HEK293T (cell line): Measurements from ENCODE around the gene GRIP1.

Experiments
- CTCF ChIA-PET: fragments of 350-600 bp; formaldehyde crosslinking; extraction: SDS; loops from one replicate; lab custom pipeline; 2021; ENCODE audit warnings: antibody characterized with exemption, inconsistent platforms; lab: Yijun Ruan, JAX
- POLR2A ChIA-PET: fragments of 350-600 bp; formaldehyde crosslinking; extraction: SDS; loops from one replicate; lab custom pipeline; 2020; ENCODE audit warnings: antibody characterized with exemption, inconsistent platforms; lab: Yijun Ruan, JAX
- DNase-seq: peaks from one replicate; pipeline ENCODE4 v3.0.0; 2012; ENCODE audit warnings: mixed read lengths; ENCODE audit errors: extremely low spot score
- ARNT ChIP-seq: fragments of 450-650 bp; IDR thresholded peaks from 2 replicates; pipeline ENCODE4 v1.6.1; 2017; ENCODE audit warnings: mild to moderate bottlenecking
- BHLHE40 ChIP-seq: fragments of 450-650 bp; IDR thresholded peaks from 2 replicates; pipeline ENCODE4 v1.6.1; 2016; ENCODE audit warnings: mild to moderate bottlenecking, moderate library complexity, borderline replicate concordance
- CTBP1 ChIP-seq: fragments of 450-650 bp; IDR thresholded peaks from 2 replicates; pipeline ENCODE4 v1.6.1; 2016; ENCODE audit warnings: borderline replicate concordance
- ELF4 ChIP-seq: fragments of 450-650 bp; IDR thresholded peaks from 2 replicates; pipeline ENCODE4 v1.6.1; 2017; ENCODE audit warnings: antibody characterized with exemption
- FOXA1 ChIP-seq: fragments of 450-650 bp; IDR thresholded peaks from 2 replicates; pipeline ENCODE4 v1.6.1; 2016; ENCODE audit warnings: mild to moderate bottlenecking
- FOXK2 ChIP-seq: fragments of 450-650 bp; IDR thresholded peaks from 2 replicates; pipeline ENCODE4 v1.6.1; 2016; ENCODE audit warnings: mild to moderate bottlenecking
- FOXM1 ChIP-seq: fragments of 450-650 bp; IDR thresholded peaks from 2 replicates; pipeline ENCODE4 v1.6.1; 2017; ENCODE audit warnings: mild to moderate bottlenecking, borderline replicate concordance
- HDGF ChIP-seq: fragments of 450-650 bp; IDR thresholded peaks from 2 replicates; pipeline ENCODE4 v1.6.1; 2017; ENCODE audit warnings: antibody characterized with exemption, borderline replicate concordance
- L3MBTL2 ChIP-seq: fragments of 450-650 bp; conservative IDR thresholded peaks from 2 replicates; pipeline ENCODE4 v1.6.1; 2016; ENCODE audit warnings: mild to moderate bottlenecking
- LEF1 ChIP-seq: fragments of 450-650 bp; IDR thresholded peaks from 2 replicates; pipeline ENCODE4 v1.6.1; 2017; ENCODE audit warnings: mild to moderate bottlenecking, borderline replicate concordance
- NFRKB ChIP-seq: fragments of 450-650 bp; IDR thresholded peaks from 2 replicates; pipeline ENCODE4 v1.6.1; 2016; ENCODE audit warnings: mild to moderate bottlenecking, moderate library complexity
- PKNOX1 ChIP-seq: fragments of 450-650 bp; IDR thresholded peaks from 2 replicates; pipeline ENCODE4 v1.6.1; 2016
- SP1 ChIP-seq: fragments of 450-650 bp; IDR thresholded peaks from 2 replicates; pipeline ENCODE4 v1.6.1; 2017
- SUZ12 ChIP-seq: fragments of 450-650 bp; IDR thresholded peaks from 2 replicates; pipeline ENCODE4 v1.6.1; 2016; ENCODE audit warnings: mild to moderate bottlenecking
- TARDBP ChIP-seq: fragments of 450-650 bp; IDR thresholded peaks from 2 replicates; pipeline ENCODE4 v1.6.1; 2016
- ZNF384 ChIP-seq: fragments of 450-650 bp; IDR thresholded peaks from 2 replicates; pipeline ENCODE4 v1.6.1; 2016

The GRIP1 gene

GRCh38 chr12:66550626-66551025, 128.2 kb downstream of the GRIP1 start:
- ChIA-PET POLR2A (no interaction called here), CTCF (no interaction called here)
- no peak for TF ChIP-seq LEF1
- no peak for TF ChIP-seq ZNF384
- no peak for TF ChIP-seq HDGF
- TF ChIP-seq SUZ12: no peak
- no peak for TF ChIP-seq SP1
- no peak for TF ChIP-seq NFRKB
- TF ChIP-seq ELF4: no peak
- no peak for DNase-seq

GRCh38 chr12:66549050-66549389, 129.9 kb downstream of the GRIP1 start:
- TF ChIP-seq SUZ12 (no peak), L3MBTL2 (no peak), BHLHE40 (no peak), ELF4 (no peak), PKNOX1 (no peak), ARNT (no peak), FOXM1 (no peak), SP1 (no peak), HDGF (no peak), NFRKB (no peak), FOXA1 (no peak)
- no peak for DNase-seq
- POLR2A ChIA-PET: no interaction called here
- CTCF ChIA-PET: no interaction called here

GRCh38 chr12:66548338-66549049, 130.4 kb downstream of the GRIP1 start:
- no peak for DNase-seq
- POLR2A ChIA-PET: no interaction called here
- CTCF ChIA-PET: no interaction called here
- TF ChIP-seq PKNOX1 (no peak), SUZ12 (no peak), ZNF384 (no peak), L3MBTL2 (0 out of 2 replicates have a peak, but pooled peaks have one; percentile 23), TARDBP (no peak)

GRCh38 chr12:66541426-66541825, 137.4 kb downstream of the GRIP1 start:
- TF ChIP-seq FOXK2: no peak
- no peak for TF ChIP-seq FOXM1
- TF ChIP-seq HDGF: no peak
- TF ChIP-seq CTBP1: no peak
- no peak for TF ChIP-seq BHLHE40
- TF ChIP-seq ARNT: no peak
- no peak for TF ChIP-seq SUZ12
- TF ChIP-seq TARDBP: no peak
- DNase-seq: no peak
- CTCF ChIA-PET: no interaction called here
- POLR2A ChIA-PET: no interaction called here

- CTCF ChIA-PET: no interaction called here
- no peak for DNase-seq
- POLR2A ChIA-PET: no interaction called here
- TF ChIP-seq ELF4 (no peak), SUZ12 (no peak), LEF1 (no peak), SP1 (no peak), NFRKB (no peak), FOXA1 (no peak), BHLHE40 (no peak), ARNT (no peak), TARDBP (no peak), PKNOX1 (no peak)
These were observed 139.4 kb downstream of the GRIP1 start for GRCh38 chr12:66539431-66539830.

- DNase-seq: no peak
- ChIA-PET CTCF (no interaction called here), POLR2A (no interaction called here)
- TF ChIP-seq ARNT: no peak
- no peak for TF ChIP-seq ELF4
- TF ChIP-seq SUZ12: no peak
- no peak for TF ChIP-seq HDGF
- TF ChIP-seq L3MBTL2: no peak
- TF ChIP-seq CTBP1: no peak
- TF ChIP-seq FOXA1: no peak
- no peak for TF ChIP-seq FOXM1
- TF ChIP-seq PKNOX1: no peak
These were observed 139.9 kb downstream of the GRIP1 start for GRCh38 chr12:66538970-66539369.

- DNase-seq: no peak
- POLR2A ChIA-PET: no interaction called here
- CTCF ChIA-PET: no interaction called here
- TF ChIP-seq ELF4 (no peak), SP1 (no peak), ARNT (no peak), L3MBTL2 (no peak), ZNF384 (no peak), TARDBP (no peak), BHLHE40 (no peak), SUZ12 (no peak), FOXM1 (no peak), FOXK2 (no peak), FOXA1 (no peak), CTBP1 (no peak), PKNOX1 (no peak), HDGF (no peak), LEF1 (no peak)
These were observed 141.0 kb downstream of the GRIP1 start for GRCh38 chr12:66537876-66538275.
